Keratinocyte (primary cell): ENCODE data around the gene DNAH3. TPM values are rescaled to one million over a fixed set of nuclear protein-coding genes. Genes with fewer than 3 reads are reported as not detected.

Source experiments
- DNase-seq: peaks from one replicate; pipeline ENCODE4 v3.0.0-alpha.2; 2011; ENCODE audit warnings: low read depth, missing footprints, low spot score
- FAIRE-seq: peaks from 2 replicates; lab custom pipeline; 2011; peaks lifted over from hg19 to GRCh38; lab: Jason Lieb, UNC
- H2AFZ ChIP-seq: 2 replicates; pipeline ENCODE4 v1.6.0; 2012; ENCODE audit warnings: low read length, control low read depth, inconsistent platforms; ENCODE audit not compliant: control insufficient read depth
- H3K27ac ChIP-seq: 2 replicates; pipeline ENCODE4 v1.5.1; 2011; ENCODE audit warnings: low read length; ENCODE audit not compliant: control insufficient read depth, insufficient read depth
- H3K27me3 ChIP-seq: 3 replicates; pipeline ENCODE4 v1.6.0; 2011; ENCODE audit warnings: low read length; ENCODE audit not compliant: control insufficient read depth, insufficient read depth; ENCODE audit errors: extremely low read depth
- H3K36me3 ChIP-seq, 2 experiments: 2 replicates in 1 of 2; 3 replicates in 1 of 2; pipeline ENCODE4 v1.5.1; 2011; ENCODE audit warnings: low read length in 2 of 2, mild to moderate bottlenecking in 1 of 2; ENCODE audit not compliant: control insufficient read depth in 2 of 2, insufficient read depth in 2 of 2; ENCODE audit errors: extremely low read depth in 1 of 2
- H3K4me1 ChIP-seq: 3 replicates; pipeline ENCODE4 v1.5.1; 2011; ENCODE audit warnings: low read length; ENCODE audit not compliant: control insufficient read depth, insufficient read depth; ENCODE audit errors: extremely low read depth
- H3K4me2 ChIP-seq: 3 replicates; pipeline ENCODE4 v1.6.0; 2011; ENCODE audit warnings: low read depth, low read length; ENCODE audit not compliant: control insufficient read depth, insufficient read depth; ENCODE audit errors: extremely low read depth
- H3K4me3 ChIP-seq, 3 experiments: fragments of 200-600 bp in 1 of 3; sonication (generic) in 1 of 3; 2 replicates in 2 of 3; 3 replicates in 1 of 3; pipeline ENCODE4 v1.5.1; 2011 to 2016; ENCODE audit warnings: low read length in 3 of 3, mild to moderate bottlenecking in 3 of 3, control low read depth in 2 of 3, inconsistent platforms in 1 of 3, low read depth in 1 of 3, mixed read lengths in 1 of 3, mixed run types in 1 of 3, moderate library complexity in 1 of 3; ENCODE audit not compliant: control insufficient read depth in 2 of 3, insufficient read depth in 2 of 3; ENCODE audit errors: extremely low read depth in 1 of 3
- H3K79me2 ChIP-seq: 2 replicates; pipeline ENCODE4 v1.6.0; 2012; ENCODE audit warnings: low read length; ENCODE audit not compliant: control insufficient read depth, insufficient read depth
- H3K9ac ChIP-seq: 3 replicates; pipeline ENCODE4 v1.6.0; 2011; ENCODE audit warnings: low read length; ENCODE audit not compliant: control insufficient read depth, insufficient read depth; ENCODE audit errors: extremely low read depth
- H3K9me1 ChIP-seq: 3 replicates; pipeline ENCODE4 v1.6.0; 2011; ENCODE audit warnings: low read length; ENCODE audit not compliant: control insufficient read depth, insufficient read depth; ENCODE audit errors: extremely low read depth
- H3K9me3 ChIP-seq: 2 replicates; pipeline ENCODE4 v1.5.1; 2012; ENCODE audit warnings: low read depth, low read length; ENCODE audit not compliant: control insufficient read depth
- H4K20me1 ChIP-seq: 3 replicates; pipeline ENCODE4 v1.6.0; 2011; ENCODE audit warnings: low read length; ENCODE audit not compliant: control insufficient read depth, insufficient read depth; ENCODE audit errors: extremely low read depth
- EZH2 ChIP-seq: IDR thresholded peaks from one replicate; pipeline ENCODE4 v1.6.1; 2012; ENCODE audit warnings: inconsistent platforms, mild to moderate bottlenecking, low read length, moderate library complexity
- dilution Hi-C: fragments of 300-500 bp; cut with MboI; formaldehyde crosslinking; loops from one replicate; pipeline ENCODE4 v1.7.0; 2020; ENCODE audit warnings: low sequenced_read_pairs; ENCODE audit not compliant: extremely low pct_ligation_motif_present
- polyA plus RNA-seq, 5 experiments: library from polyadenylated mRNA; depleted of rRNA in 3 of 5; stranded (reverse) in 3 of 5; stranded (forward) in 1 of 5; unstranded in 1 of 5; fragments of >200 nt; gene quantifications; 1 replicate in 1 of 5; 2 replicates in 3 of 5; 3 replicates in 1 of 5; pipeline versions ENCODE4 v1.2.1 to v1.2.3, GENCODE V29; 2011 to 2012; ENCODE audit warnings: missing spikeins in 2 of 5, low read depth in 1 of 5, low replicate concordance in 1 of 5
- TF ChIP-seq, protein P1 (sequence below), 3 experiments: IDR thresholded peaks in 1 of 3; conservative IDR thresholded peaks in 1 of 3; optimal IDR thresholded peaks in 1 of 3; 2 replicates in 2 of 3; 3 replicates in 1 of 3; pipeline versions ENCODE3 to v1.5.1; 2011; ENCODE audit warnings: low read length in 3 of 3, mild to moderate bottlenecking in 3 of 3, moderate library complexity in 2 of 3, control low read depth in 1 of 3, inconsistent platforms in 1 of 3; ENCODE audit not compliant: insufficient read depth in 2 of 3; ENCODE audit errors: extremely low read depth in 1 of 3

Gene DNAH3
- polyA plus RNA-seq, 1 donor (not counting 4 experiments of a cell fraction or from before 2014, with no cell fraction given) = 1.2 TPM

DNA sequence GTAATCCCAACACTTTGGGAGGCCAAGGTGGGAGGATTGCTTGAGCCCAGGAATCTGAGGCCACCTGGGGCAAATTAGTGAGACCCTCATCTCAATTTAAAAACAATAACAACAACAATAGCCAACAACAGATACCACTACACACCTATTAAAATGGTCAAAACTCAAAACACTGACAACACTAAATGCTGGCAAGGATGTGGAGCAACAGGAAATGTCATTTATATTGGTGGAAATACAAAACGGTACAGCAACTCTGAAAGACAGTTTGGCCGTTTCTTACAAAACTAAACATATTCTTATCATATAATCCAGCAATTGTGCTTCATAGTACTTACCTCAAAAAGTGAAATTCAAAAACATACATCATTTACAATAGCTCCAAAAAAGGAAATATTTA lies 57.7 kb downstream of the DNAH3 start:
- Histone ChIP-seq H3K36me3 (no peaks in the 10 kb centered on the region), H4K20me1 (no peaks in the 10 kb centered on the region), H3K4me1 (peaks cover 13% of the 10 kb centered on the region), H3K9me1 (no peaks in the 10 kb centered on the region), H3K4me2 (no peak overlapping the region), H3K27ac (no peak overlapping the region), H2AFZ (no peak overlapping the region), H3K4me3 (no peak overlapping the region), H3K79me2 (no peaks in the 10 kb centered on the region), H3K27me3 (no peaks in the 10 kb centered on the region), H3K9ac (no peak overlapping the region), H3K9me3 (no peaks in the 10 kb centered on the region)
- dilution Hi-C loops = no loop called here
- FAIRE-seq (no peak), DNase-seq (no peak)
- TF ChIP-seq EZH2 = no peak
- TF ChIP-seq, protein P1, sequence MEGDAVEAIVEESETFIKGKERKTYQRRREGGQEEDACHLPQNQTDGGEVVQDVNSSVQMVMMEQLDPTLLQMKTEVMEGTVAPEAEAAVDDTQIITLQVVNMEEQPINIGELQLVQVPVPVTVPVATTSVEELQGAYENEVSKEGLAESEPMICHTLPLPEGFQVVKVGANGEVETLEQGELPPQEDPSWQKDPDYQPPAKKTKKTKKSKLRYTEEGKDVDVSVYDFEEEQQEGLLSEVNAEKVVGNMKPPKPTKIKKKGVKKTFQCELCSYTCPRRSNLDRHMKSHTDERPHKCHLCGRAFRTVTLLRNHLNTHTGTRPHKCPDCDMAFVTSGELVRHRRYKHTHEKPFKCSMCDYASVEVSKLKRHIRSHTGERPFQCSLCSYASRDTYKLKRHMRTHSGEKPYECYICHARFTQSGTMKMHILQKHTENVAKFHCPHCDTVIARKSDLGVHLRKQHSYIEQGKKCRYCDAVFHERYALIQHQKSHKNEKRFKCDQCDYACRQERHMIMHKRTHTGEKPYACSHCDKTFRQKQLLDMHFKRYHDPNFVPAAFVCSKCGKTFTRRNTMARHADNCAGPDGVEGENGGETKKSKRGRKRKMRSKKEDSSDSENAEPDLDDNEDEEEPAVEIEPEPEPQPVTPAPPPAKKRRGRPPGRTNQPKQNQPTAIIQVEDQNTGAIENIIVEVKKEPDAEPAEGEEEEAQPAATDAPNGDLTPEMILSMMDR (optimal IDR thresholded peaks at IDR 0.05 in 1 of 3, IDR thresholded peaks at IDR 0.05 in 1 of 3, conservative IDR thresholded peaks at IDR 0.05 in 1 of 3; ENCODE audit: extremely low read depth in 1 of 3, insufficient read depth in 2 of 3, low read length in 3 of 3) = no peak

DNA sequence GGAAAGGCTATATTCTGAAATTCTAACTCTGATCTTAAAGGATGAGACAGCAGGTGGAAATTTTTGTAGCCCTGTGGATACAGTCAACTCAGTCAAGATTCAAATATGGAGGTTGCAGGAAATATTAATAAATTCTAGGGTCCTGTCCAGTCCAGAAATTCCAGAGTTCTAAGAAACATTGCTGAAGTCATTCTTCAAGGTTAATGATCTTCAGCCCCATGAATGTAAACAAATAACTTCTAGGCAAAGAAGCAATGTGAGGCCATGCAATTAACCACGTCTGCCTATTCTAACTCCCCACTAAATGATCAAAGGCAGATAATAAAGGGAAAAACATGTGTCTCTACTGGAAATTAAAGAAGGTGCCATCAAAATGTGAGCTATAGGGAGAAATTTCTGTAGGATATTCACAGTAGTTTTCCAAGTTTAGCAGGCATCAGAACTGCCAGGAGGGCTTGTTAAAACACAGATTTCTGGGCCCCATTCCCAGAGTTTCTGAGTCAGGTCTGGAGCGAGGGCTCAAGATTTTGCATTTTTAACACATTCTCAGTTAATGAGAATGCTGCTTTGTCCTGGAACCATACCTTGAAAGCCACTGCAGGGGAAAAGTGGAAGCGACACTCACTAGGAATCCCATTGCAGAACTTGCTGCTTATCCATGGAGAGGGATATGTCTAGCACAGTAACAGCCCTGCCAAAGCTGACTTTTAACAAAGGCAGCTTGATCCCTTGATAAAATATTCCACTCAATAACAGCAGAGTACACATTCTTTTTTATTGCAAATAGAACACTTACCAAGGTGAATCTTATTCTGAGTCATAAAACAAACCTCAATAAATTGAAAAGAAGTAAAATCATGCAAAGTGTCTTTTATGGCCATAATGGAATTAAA lies 61.8 kb downstream of the DNAH3 start:
- Histone ChIP-seq H3K27ac (no peak overlapping the region), H3K27me3 (no peaks in the 10 kb centered on the region), H2AFZ (no peak overlapping the region), H3K36me3 (no peaks in the 10 kb centered on the region), H3K9ac (no peak overlapping the region), H3K4me2 (peak overlapping the region; percentile 4), H3K4me3 (no peak overlapping the region), H3K9me3 (no peaks in the 10 kb centered on the region), H3K79me2 (no peaks in the 10 kb centered on the region), H3K9me1 (no peaks in the 10 kb centered on the region), H4K20me1 (no peaks in the 10 kb centered on the region), H3K4me1 (peaks cover 13% of the 10 kb centered on the region)
- peak; percentile 84 for FAIRE-seq
- dilution Hi-C loops = no loop called here
- no peak for DNase-seq
- TF ChIP-seq, protein P1 (optimal IDR thresholded peaks at IDR 0.05 in 1 of 3, IDR thresholded peaks at IDR 0.05 in 1 of 3, conservative IDR thresholded peaks at IDR 0.05 in 1 of 3; ENCODE audit: extremely low read depth in 1 of 3, insufficient read depth in 2 of 3, low read length in 3 of 3) = no peak
- no peak for TF ChIP-seq EZH2
